GM19035 (cell line): ENCODE data around the gene MAN1C1.

Experiments used
- ATAC-seq: cut with Tn5 transposase; IDR thresholded peaks from one replicate; pipeline ENCODE4 v1.9.1; 2021; ENCODE audit not compliant: unreplicated experiment

The MAN1C1 gene

DNA sequence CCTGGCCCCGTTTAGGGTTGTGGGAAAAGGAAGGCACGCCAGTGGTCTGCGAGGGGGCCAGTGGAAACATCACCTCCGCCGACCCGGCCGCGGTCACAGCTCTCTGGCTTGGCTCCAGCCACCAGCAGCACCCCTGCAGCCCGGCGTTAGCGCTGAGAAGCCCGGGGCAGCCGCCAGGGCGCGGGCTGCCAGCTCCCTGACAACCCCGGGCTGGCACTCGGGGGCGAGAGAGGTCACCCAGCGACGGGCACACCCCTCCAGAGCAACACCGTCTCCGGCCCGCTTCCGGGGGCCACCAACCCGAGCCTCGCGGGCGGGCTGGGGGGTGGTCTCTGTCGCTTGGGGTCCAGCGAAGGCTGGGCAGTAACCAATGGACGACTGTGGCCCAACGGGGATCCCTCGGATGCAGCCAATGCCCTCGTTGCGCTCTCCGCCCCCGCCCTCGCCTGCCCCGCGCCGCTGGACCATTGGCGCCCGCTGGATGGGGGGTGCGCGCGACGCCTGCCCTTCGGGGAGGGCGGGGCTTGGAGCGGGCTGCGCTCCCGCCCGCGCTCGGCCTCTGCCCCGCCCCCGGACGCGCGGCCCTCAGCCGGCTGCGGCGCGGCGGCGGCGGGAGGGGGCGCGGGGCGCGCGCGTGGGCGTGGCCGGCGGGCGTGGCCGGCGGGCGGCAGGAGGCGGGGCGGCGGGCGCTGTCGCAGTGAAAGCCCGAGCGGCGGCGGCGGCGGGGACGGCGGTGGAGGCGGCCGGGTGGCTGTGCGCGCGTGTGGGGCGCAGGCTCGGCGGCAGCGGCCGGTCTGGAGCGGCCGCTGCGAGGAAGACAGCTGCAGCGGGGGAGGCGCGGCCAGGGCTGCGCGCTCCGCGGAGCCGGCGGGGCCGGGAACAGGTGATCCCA lies at the start of gene MAN1C1:
Gene MAN1C1, plus strand, starts transcription at position 697 of the 892 bp plus-strand sequence. CDS start 1,007 bp downstream, outside the sequence.
- peak; percentile 69 for ATAC-seq

- ATAC-seq = no peak
Observed at GRCh38 chr1:25567710-25568089, 48.9 kb upstream of the MAN1C1 start.

- ATAC-seq = no peak
Observed at GRCh38 chr1:25568090-25568833, 48.3 kb upstream of the MAN1C1 start.

DNA sequence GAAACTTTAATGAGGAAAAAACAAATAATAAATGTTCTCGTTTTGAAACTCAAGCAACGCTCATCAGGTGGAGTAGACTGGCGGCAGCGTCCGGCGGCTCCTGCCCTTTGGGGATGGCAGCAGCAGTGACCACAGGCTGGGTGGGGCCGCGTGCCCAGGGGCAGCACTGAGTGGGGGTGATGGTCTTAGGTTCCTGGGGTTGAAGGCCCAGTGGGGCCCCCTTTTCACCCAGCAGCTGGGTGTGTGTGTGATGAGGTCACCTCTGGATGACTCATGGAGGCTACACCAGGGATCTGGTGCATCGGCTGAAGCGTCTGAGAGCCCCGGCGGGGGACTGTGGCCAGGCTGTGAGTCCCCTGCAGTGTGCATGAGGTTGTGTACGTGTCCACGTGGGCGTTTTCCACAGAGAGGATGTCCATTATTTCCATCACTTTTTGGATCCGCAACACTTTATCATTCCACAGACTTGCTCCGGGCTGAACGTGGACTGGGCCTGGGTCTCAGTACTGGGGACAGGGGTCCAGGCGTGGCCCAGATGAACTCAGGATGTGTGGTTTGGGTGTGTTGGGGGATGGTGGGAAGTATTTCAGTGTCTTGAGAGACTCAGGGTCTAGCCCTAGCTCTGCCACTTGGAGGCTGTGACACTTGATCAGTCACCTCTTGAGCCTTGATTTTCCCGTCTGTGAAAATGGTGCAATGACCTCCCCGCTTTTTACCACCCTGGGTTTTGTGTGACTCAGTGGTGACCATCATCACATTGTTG lies 47.6 kb upstream of the MAN1C1 start:
- no peak for ATAC-seq

GRCh38 chr1:25569597-25570396 lies 46.8 kb upstream of the MAN1C1 start:
- ATAC-seq = no peak

- no peak for ATAC-seq
Observed at GRCh38 chr1:25570798-25571521, 45.6 kb upstream of the MAN1C1 start.

DNA sequence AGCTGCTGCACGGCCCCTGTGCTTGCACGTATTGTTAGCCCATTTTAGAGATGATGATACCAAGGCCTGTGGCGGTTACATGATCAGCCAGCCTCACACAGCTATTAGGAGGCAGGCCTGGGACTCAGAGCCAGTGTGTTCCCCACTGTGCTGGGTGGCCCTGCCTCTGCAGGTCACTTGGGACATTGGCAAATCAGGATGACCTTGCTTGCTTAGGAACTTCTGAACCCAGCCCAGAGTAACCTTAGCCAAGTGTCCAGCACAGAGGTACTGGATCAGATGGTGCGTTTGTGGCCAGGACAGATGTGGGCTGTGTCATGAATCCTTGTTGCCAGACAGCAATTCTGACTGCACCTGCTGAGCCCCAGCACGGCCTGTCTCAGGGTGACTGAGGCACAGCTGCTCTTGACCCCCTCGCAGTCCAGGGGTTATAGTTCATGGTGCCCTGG lies 45.0 kb upstream of the MAN1C1 start:
- no peak for ATAC-seq

DNA sequence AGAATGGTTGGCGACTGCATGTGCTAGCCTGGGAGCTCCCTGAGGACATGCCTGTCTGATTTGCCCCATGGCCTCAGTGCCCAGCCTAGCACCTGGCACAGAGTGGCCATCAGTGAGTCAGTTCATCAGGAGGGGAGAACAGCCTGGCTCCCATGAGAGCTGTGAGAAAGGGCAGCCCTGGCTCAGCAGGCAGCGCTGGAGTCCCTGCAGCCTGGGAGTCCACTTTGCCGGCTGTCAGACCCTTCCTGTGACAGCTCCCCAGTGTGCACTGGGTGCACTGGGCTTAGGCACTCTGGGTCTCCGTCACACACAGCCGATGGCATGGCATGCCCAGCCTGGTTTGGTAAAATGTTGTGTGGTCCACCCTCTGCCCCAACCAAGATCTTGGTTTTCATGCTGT lies 44.5 kb upstream of the MAN1C1 start:
- ATAC-seq = no peak

- no peak for ATAC-seq
Observed at GRCh38 chr1:25572708-25573590, 43.6 kb upstream of the MAN1C1 start.

DNA sequence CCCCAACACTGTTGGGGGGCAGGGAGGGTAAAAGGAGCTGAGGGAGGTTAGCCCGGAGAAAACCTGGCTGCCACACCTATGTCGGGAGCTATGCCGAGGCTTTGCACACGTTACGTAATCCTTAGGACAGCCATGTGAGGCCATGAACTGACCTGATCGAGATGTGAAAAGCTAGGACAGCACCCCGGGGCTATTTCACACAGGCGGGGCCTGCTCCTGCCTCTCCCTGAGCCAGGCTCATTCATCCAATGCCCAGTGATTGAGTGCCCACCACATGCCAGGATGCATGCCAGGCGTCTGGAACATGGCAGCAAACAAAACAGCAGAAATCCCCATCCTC lies 43.0 kb upstream of the MAN1C1 start:
- ATAC-seq = no peak

DNA sequence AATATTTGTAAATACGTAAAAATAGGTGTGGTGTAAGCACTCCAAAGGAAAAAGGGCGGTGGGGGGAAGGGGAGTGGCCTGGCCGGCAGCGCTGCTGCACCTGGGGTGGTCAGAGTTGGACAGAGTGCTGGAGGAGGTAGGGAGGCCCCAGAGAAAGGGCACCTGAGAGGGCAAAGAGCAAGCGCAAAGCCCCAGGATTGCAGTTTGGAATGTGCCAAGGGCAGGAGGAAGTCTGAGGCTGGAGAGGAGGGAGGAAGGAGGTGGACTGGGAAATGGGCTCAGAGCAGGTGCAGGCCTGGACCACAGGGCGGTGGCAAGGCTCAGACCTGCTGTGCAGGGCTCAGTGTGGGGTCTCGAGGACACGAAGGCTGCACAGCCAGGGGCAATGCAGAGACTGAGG lies 42.6 kb upstream of the MAN1C1 start:
- ATAC-seq = no peak

- no peak for ATAC-seq
Observed at GRCh38 chr1:25575191-25575590, 41.4 kb upstream of the MAN1C1 start.

DNA sequence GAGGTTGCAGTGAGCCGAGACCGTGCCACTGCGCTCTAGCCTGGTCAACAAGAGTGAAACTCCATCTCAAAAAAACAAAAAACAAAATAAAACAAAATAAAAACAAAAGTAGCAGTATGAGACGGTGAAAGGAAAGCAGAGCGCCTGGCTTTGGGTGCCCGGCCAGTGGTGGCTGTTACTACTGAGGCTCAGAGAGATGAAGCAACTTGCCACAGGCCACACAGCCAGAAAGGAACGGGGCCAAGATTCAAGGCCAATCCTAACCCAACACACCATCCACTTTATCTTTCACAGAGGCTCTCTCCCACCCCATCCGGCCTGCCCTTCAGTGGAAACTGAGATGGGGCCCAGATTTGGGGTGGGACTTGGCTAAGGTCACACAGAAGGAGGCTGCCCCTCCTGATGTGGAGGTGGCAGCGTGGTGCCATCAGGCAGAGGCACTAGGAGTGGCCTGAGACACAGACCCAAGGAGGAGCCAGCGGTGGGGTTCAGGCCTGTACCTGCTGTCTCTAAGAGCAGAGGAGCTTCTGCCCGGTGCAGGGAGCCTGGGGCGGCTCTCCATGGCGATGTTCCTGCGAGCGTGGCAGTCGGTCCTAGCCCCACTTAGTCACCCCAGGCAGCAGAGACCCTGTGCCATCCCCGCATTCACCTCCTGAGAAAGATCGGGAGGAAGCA lies 40.0 kb upstream of the MAN1C1 start:
- ATAC-seq = no peak

- ATAC-seq = no peak
Observed at GRCh38 chr1:25577134-25577920, 39.3 kb upstream of the MAN1C1 start.

DNA sequence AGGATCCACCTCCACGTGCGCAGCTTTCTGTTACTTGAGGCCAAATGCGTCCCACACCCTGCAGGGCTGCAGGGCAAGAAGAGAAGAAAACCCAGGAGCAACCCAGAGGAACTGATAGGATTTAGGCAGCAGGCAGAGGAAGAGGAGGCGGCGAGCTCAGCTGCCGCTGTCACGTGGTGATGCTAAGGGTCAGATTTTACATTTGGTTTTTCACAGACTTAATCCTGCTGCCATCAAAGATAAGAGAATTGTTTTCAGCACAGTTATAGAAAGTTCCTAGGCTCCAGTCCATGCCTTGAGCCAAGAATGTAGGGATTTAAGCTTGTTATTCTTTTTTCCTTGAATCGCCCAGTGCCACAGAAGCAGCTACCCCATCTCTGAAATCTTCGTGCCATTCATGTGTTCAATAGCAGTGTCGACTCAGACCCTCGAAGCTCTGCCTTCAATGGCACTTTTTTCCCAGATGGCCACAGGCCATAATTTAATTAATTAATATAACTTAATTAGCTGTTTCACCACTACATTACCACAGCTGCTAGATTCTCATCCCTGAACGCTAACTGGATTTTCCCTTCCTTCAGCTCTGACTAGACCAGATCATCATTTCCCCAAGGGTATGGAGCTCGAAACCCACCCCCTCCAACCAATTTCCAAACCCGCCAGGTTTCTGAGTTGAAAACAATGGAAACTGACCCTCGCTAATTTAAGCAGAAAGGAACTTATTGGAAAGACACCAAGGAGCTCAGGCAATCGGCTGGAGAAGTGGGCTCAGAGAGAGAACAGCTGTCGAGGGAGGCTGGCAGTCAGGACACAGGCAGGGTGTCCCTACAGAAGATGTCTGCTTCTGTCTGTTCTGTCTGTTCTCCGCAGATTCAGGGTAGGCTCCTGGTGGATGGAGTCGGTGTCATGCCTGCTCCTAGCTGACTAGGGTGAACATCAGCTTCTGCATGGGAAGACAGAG lies 37.0 kb upstream of the MAN1C1 start:
- ATAC-seq = no peak

DNA sequence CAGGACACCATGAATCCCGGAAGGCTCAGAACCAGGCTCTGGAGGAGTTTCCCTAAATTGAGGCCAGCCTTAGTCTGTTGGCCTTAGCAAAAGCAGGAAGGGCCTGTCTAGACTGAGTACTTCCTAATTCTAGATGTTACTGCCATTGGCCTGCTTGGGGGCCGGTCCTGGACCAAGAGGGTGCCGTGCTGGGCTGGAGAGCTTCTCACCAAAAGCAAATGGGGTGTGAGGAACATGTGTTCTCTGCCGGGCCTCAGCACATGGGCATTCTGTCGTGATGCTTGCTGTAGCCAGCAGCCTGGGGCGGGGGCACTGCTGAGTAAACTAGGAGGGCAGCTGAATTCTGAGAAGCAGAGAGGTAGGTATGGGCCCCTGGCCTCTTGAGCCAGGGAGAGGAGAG lies 35.7 kb upstream of the MAN1C1 start:
- ATAC-seq = no peak

DNA sequence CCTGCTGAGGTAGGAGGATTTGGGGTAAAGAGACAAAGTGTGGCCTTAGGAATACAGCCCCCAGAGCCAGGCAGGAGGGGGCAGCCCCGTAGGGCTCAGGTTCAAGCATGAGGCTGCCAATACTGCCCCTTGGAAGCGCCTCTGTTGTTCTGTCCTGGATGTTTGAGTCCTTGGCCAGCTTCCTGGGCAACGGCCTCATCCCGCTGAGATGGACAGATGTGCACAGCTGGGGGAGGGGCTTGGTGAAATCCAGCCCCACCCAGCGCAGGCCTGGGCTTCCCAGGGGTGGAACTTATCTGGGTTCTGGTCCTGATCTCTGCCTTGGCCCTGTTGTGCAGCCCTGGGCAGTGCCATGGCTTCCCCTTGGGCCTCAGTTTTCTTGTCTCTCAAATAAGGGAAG lies 34.8 kb upstream of the MAN1C1 start:
- no peak for ATAC-seq
